ENCODE results near the gene TBRG4.

The TBRG4 gene

DNA sequence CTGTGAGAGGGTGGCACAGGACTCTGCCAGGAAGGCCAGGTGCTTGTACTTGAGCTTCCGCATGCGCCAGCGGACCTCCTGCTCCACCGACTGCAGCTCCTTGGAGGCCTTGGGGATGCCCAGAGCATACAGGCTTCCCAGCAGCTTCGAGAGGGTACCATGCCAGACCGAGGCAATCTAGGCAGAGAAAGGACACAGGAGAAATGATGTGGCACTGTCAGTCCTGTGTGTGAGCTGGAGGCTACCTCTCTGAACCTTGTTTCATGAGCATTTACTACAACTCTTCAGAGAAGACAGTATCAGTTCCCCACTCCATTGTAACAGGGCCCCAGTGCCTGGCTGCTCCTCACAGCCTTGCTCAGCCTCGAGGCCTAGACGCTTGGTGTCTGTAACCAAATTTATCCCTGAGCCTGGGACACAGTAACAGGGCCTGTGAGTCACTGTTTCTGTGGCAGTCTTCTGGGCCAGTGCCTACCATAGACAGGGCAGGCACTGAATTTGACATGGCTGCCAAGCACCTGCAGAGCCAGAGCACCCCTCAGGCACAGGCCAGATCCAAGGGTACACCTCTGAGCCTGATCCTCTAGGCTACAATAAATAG is 5.8 kb downstream of the TBRG4 start:
- Histone ChIP-seq H4K20me1 (ENCODE audit: insufficient read depth, low read length, poor library complexity, severe bottlenecking) (peaks cover 60% of the 10 kb centered on the region), H3K27me3 (ENCODE audit: insufficient read depth, low read length, poor library complexity, severe bottlenecking) (no peaks in the 10 kb centered on the region), H3K4me3 (ENCODE audit: low read length, poor library complexity, severe bottlenecking) (peak overlapping the region; percentile 23), H3F3A (ENCODE audit: low read depth) (peaks cover 2% of the 10 kb centered on the region; the same call in 1 of the 2 replicates), H3K4me2 (ENCODE audit: low read depth, low read length, poor library complexity, severe bottlenecking) (peak overlapping the region; percentile 87), H3K9me3 (ENCODE audit: insufficient read depth, low read depth, low read length) (no peaks in the 10 kb centered on the region), H3K79me2 (ENCODE audit: insufficient read depth, low read length) (peaks cover 75% of the 10 kb centered on the region), H3K36me3 (ENCODE audit: insufficient read depth, low read length) (peaks cover 82% of the 10 kb centered on the region; the same call in 1 of the 2 replicates), H3K9me2 (replicated peaks; ENCODE audit: low read depth, low read length) (no peaks in the 10 kb centered on the region), H3K4me1 (ENCODE audit: insufficient read depth, low read length, poor library complexity, severe bottlenecking) (peaks cover 44% of the 10 kb centered on the region), H2AFZ (ENCODE audit: low read length) (no peak overlapping the region), H3K9ac (ENCODE audit: low read depth, low read length, poor library complexity, severe bottlenecking) (no peak overlapping the region)
- TF ChIP-seq, protein P1, sequence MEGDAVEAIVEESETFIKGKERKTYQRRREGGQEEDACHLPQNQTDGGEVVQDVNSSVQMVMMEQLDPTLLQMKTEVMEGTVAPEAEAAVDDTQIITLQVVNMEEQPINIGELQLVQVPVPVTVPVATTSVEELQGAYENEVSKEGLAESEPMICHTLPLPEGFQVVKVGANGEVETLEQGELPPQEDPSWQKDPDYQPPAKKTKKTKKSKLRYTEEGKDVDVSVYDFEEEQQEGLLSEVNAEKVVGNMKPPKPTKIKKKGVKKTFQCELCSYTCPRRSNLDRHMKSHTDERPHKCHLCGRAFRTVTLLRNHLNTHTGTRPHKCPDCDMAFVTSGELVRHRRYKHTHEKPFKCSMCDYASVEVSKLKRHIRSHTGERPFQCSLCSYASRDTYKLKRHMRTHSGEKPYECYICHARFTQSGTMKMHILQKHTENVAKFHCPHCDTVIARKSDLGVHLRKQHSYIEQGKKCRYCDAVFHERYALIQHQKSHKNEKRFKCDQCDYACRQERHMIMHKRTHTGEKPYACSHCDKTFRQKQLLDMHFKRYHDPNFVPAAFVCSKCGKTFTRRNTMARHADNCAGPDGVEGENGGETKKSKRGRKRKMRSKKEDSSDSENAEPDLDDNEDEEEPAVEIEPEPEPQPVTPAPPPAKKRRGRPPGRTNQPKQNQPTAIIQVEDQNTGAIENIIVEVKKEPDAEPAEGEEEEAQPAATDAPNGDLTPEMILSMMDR (conservative IDR thresholded peaks at IDR 0.05; ENCODE audit: low read length): no peak
- TF ChIP-seq EZH2phosphoT487 (IDR thresholded peaks at IDR 0.05; ENCODE audit: borderline replicate concordance): no peak

DNA sequence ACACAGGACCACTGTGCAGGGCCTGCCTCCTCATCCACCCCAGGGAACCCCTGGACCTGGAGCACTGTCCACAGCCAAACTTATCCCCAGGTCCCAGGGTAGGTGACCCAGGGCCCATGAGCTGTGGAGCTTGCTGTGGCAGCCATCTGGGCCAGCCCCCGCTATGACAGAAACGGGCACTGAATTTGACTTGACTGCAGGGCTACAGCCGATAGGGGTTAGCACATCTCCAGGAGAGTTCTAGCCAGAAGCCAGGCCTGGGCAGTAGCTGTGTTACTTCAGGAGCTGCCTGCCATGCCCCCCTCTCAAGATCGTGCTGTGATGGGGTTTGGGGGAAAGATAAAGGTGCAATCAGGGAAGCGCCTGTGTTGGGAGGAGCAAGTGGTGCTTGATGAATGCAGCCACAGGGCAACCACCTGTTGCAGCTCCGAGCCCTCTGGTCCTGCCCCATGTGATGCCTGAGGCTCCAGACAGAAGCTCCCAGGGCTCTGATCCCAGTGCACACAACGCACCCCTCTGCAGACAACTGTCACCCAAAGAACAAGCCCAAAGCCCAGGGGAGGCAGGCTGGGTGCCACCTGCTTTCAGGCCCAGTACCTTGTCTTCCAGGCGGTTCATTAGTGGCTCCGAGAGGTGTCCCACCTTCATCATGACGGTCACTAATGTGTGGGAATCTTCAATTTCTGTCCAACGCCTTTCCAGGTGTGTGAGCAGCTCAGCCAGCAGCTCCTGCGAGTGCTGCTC is 6.5 kb downstream of the TBRG4 start:
- H4K20me1 ChIP-seq (ENCODE audit: insufficient read depth, low read length, poor library complexity, severe bottlenecking): peaks cover 55% of the 10 kb centered on the region

GRCh38 chr7:45103958-45104843 is 7.3 kb downstream of the TBRG4 start:
- Histone ChIP-seq H3K4me1 (ENCODE audit: insufficient read depth, low read length, poor library complexity, severe bottlenecking) (peaks cover 30% of the 10 kb centered on the region), H3K9me3 (ENCODE audit: insufficient read depth, low read depth, low read length) (no peaks in the 10 kb centered on the region), H3K9ac (ENCODE audit: low read depth, low read length, poor library complexity, severe bottlenecking) (no peak overlapping the region), H3K79me2 (ENCODE audit: insufficient read depth, low read length) (peaks cover 60% of the 10 kb centered on the region), H3F3A (ENCODE audit: low read depth) (no peaks in the 10 kb centered on the region), H3K4me2 (ENCODE audit: low read depth, low read length, poor library complexity, severe bottlenecking) (no peak overlapping the region), H2AFZ (ENCODE audit: low read length) (no peak overlapping the region), H3K36me3 (ENCODE audit: insufficient read depth, low read length) (peaks cover 96% of the 10 kb centered on the region; the same call in 1 of the 2 replicates), H3K9me2 (replicated peaks; ENCODE audit: low read depth, low read length) (no peaks in the 10 kb centered on the region), H4K20me1 (ENCODE audit: insufficient read depth, low read length, poor library complexity, severe bottlenecking) (peaks cover 50% of the 10 kb centered on the region), H3K4me3 (ENCODE audit: low read length, poor library complexity, severe bottlenecking) (no peak overlapping the region), H3K27me3 (ENCODE audit: insufficient read depth, low read length, poor library complexity, severe bottlenecking) (no peaks in the 10 kb centered on the region)
- no peak for TF ChIP-seq EZH2phosphoT487 (IDR thresholded peaks at IDR 0.05; ENCODE audit: borderline replicate concordance)
- TF ChIP-seq, protein P1 (conservative IDR thresholded peaks at IDR 0.05; ENCODE audit: low read length): no peak

More for the DNA sequence above, 6.5 kb downstream of the TBRG4 start:
- Histone ChIP-seq H3K4me1 (ENCODE audit: insufficient read depth, low read length, poor library complexity, severe bottlenecking) (peaks cover 37% of the 10 kb centered on the region), H3K79me2 (ENCODE audit: insufficient read depth, low read length) (peaks cover 68% of the 10 kb centered on the region), H2AFZ (ENCODE audit: low read length) (no peak overlapping the region), H3K4me2 (ENCODE audit: low read depth, low read length, poor library complexity, severe bottlenecking) (peak overlapping the region; percentile 87), H3F3A (ENCODE audit: low read depth) (no peaks in the 10 kb centered on the region), H3K9me3 (ENCODE audit: insufficient read depth, low read depth, low read length) (no peaks in the 10 kb centered on the region), H3K9me2 (replicated peaks; ENCODE audit: low read depth, low read length) (no peaks in the 10 kb centered on the region), H3K36me3 (ENCODE audit: insufficient read depth, low read length) (peaks cover 89% of the 10 kb centered on the region; the same call in 1 of the 2 replicates), H3K9ac (ENCODE audit: low read depth, low read length, poor library complexity, severe bottlenecking) (no peak overlapping the region), H3K4me3 (ENCODE audit: low read length, poor library complexity, severe bottlenecking) (no peak overlapping the region), H3K27me3 (ENCODE audit: insufficient read depth, low read length, poor library complexity, severe bottlenecking) (no peaks in the 10 kb centered on the region)
- no peak for TF ChIP-seq EZH2phosphoT487 (IDR thresholded peaks at IDR 0.05; ENCODE audit: borderline replicate concordance)
- TF ChIP-seq, protein P1 (conservative IDR thresholded peaks at IDR 0.05; ENCODE audit: low read length): no peak

Measured in Loucy (cell line).